ENCODE data around the gene MYZAP.

The MYZAP gene

DNA sequence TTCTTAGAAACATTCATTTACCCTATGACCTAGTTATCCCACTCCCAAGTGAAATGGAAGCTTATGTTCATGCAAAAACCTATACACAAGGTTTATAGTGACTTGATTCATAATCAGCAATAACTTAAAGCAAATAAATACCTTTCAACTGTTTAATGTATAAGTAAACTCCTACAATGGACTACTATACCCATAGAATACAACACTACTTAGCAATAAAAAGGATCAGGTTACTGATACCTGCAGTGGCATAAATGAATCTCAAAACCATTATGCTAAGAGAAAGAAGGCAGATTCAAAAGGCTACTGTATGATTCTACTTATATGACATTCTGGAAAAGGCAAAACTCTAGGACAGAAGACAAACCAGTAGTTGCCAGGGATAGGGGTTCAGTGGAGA, 106.5 kb downstream of the MYZAP start:
- H3K4me1 ChIP-seq (ENCODE audit: control insufficient read depth, insufficient read depth, low read depth, low read length): no peaks in the 10 kb centered on the region
- no peak overlapping the region for H3K18ac ChIP-seq (ENCODE audit: low read depth in 1 of 2, low read length in 2 of 2)
- no peak overlapping the region for H3K27ac ChIP-seq (ENCODE audit: low read length, poor library complexity, severe bottlenecking)
- H2BK5ac ChIP-seq (ENCODE audit: low read depth, low read length, poor library complexity, severe bottlenecking): no peak overlapping the region
- H3K14ac ChIP-seq (ENCODE audit: low read length in 2 of 2): no peak overlapping the region
- DNase-seq: no peak
- no peaks in the 10 kb centered on the region for H3K27me3 ChIP-seq (ENCODE audit: control insufficient read depth in 1 of 2, insufficient read depth in 1 of 2, low read length in 2 of 2)
- H3K36me3 ChIP-seq (ENCODE audit: control insufficient read depth in 1 of 2, insufficient read depth in 2 of 2, low read depth in 1 of 2, low read length in 2 of 2): no peaks in the 10 kb centered on the region
- H3K4me2 ChIP-seq (ENCODE audit: low read length, poor library complexity, severe bottlenecking): no peak overlapping the region
- H3K4me3 ChIP-seq (ENCODE audit: insufficient read depth in 1 of 2, low read depth in 1 of 2, low read length in 2 of 2): no peak overlapping the region
- H2BK15ac ChIP-seq (ENCODE audit: low read depth, poor library complexity, severe bottlenecking): no peak overlapping the region
- no peak overlapping the region for H2AK5ac ChIP-seq (ENCODE audit: low read length, severe bottlenecking)
- no peak overlapping the region for H4K91ac ChIP-seq (ENCODE audit: low read length)
- no peak overlapping the region for H3K23ac ChIP-seq (ENCODE audit: low read length in 2 of 2)
- H2BK12ac ChIP-seq (ENCODE audit: low read length in 2 of 2): no peak overlapping the region
- H4K8ac ChIP-seq (ENCODE audit: low read length): no peak overlapping the region
- no peak overlapping the region for H2AFZ ChIP-seq (ENCODE audit: low read depth, low read length)
- no peak overlapping the region for H2BK120ac ChIP-seq (ENCODE audit: low read depth, low read length)
- H3K79me1 ChIP-seq (replicated peaks; ENCODE audit: low read length, poor library complexity, severe bottlenecking): no peaks in the 10 kb centered on the region
- no peaks in the 10 kb centered on the region for H3K9me3 ChIP-seq (ENCODE audit: control insufficient read depth, low read length)
- H3K4ac ChIP-seq (ENCODE audit: low read depth in 1 of 2, low read length in 2 of 2): no peak overlapping the region
- no peak overlapping the region for H3K9ac ChIP-seq (ENCODE audit: low read length)

DNA sequence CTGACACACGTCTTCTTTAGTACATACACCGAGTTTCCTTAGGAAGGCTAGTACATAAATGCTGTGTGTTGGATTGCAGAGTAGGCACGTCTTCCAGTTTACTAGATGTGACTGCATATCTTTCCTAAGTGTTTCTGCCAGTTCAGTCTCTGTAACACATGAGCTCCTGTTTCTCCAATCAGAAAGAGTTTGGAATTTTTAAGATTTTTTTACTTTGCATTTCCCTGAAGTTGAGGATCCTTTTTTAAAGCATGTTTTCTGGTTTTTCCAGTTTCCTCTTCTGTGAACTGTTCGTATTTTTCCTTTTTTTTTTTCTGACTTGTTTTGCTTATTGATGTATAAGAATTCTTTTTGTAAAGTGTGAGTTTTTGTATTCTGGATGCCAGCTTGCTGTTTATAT, 107.3 kb downstream of the MYZAP start:
- H3K79me1 ChIP-seq (replicated peaks; ENCODE audit: low read length, poor library complexity, severe bottlenecking): no peaks in the 10 kb centered on the region
- 83% methylated on average over 3 of the region's 4 CpGs for WGBS
- no peak overlapping the region for H4K8ac ChIP-seq (ENCODE audit: low read length)
- H4K91ac ChIP-seq (ENCODE audit: low read length): no peak overlapping the region
- H3K9ac ChIP-seq (ENCODE audit: low read length): no peak overlapping the region
- H3K4ac ChIP-seq (ENCODE audit: low read depth in 1 of 2, low read length in 2 of 2): no peak overlapping the region
- H3K27ac ChIP-seq (ENCODE audit: low read length, poor library complexity, severe bottlenecking): no peak overlapping the region
- no peak overlapping the region for H2AK5ac ChIP-seq (ENCODE audit: low read length, severe bottlenecking)
- no peak overlapping the region for H3K4me3 ChIP-seq (ENCODE audit: insufficient read depth in 1 of 2, low read depth in 1 of 2, low read length in 2 of 2)
- no peak overlapping the region for H2BK15ac ChIP-seq (ENCODE audit: low read depth, poor library complexity, severe bottlenecking)
- H3K14ac ChIP-seq (ENCODE audit: low read length in 2 of 2): no peak overlapping the region
- H3K9me3 ChIP-seq (ENCODE audit: control insufficient read depth, low read length): no peaks in the 10 kb centered on the region
- H2BK12ac ChIP-seq (ENCODE audit: low read length in 2 of 2): no peak overlapping the region
- H3K18ac ChIP-seq (ENCODE audit: low read depth in 1 of 2, low read length in 2 of 2): no peak overlapping the region
- no peak overlapping the region for H2BK120ac ChIP-seq (ENCODE audit: low read depth, low read length)
- H2BK5ac ChIP-seq (ENCODE audit: low read depth, low read length, poor library complexity, severe bottlenecking): no peak overlapping the region
- H2AFZ ChIP-seq (ENCODE audit: low read depth, low read length): no peak overlapping the region
- H3K4me2 ChIP-seq (ENCODE audit: low read length, poor library complexity, severe bottlenecking): no peak overlapping the region
- DNase-seq: no peak
- no peaks in the 10 kb centered on the region for H3K27me3 ChIP-seq (ENCODE audit: control insufficient read depth in 1 of 2, insufficient read depth in 1 of 2, low read length in 2 of 2)
- no peaks in the 10 kb centered on the region for H3K36me3 ChIP-seq (ENCODE audit: control insufficient read depth in 1 of 2, insufficient read depth in 2 of 2, low read depth in 1 of 2, low read length in 2 of 2)
- no peak overlapping the region for H3K23ac ChIP-seq (ENCODE audit: low read length in 2 of 2)
- no peaks in the 10 kb centered on the region for H3K4me1 ChIP-seq (ENCODE audit: control insufficient read depth, insufficient read depth, low read depth, low read length)

DNA sequence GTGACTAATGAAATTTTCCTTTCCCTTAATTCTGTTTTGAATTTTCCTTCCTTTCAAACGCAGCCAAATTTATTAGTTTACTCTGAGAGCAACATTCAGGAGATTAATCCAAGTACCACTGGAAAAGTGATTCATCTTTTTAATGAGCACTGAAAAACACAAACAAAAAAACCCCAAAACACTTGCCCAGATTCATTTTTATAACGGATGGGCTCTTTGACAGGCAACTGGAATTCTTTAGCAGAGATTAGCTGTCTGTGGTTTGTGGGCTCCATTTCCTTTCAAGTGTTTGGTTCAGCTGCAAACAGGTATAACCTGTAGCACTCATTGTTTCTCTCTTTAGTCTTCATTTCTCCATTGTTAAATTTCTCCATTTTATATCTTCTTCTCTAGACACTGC, 111.7 kb downstream of the MYZAP start:
- H2AFZ ChIP-seq (ENCODE audit: low read depth, low read length): no peak overlapping the region
- no peak overlapping the region for H2BK15ac ChIP-seq (ENCODE audit: low read depth, poor library complexity, severe bottlenecking)
- 21% methylated on average over 1 of the region's 2 CpGs for WGBS
- H3K27ac ChIP-seq (ENCODE audit: low read length, poor library complexity, severe bottlenecking): no peak overlapping the region
- peak; percentile 22 for DNase-seq
- no peak overlapping the region for H2AK5ac ChIP-seq (ENCODE audit: low read length, severe bottlenecking)
- no peaks in the 10 kb centered on the region for H3K79me1 ChIP-seq (replicated peaks; ENCODE audit: low read length, poor library complexity, severe bottlenecking)
- no peak overlapping the region for H2BK5ac ChIP-seq (ENCODE audit: low read depth, low read length, poor library complexity, severe bottlenecking)
- no peak overlapping the region for H4K8ac ChIP-seq (ENCODE audit: low read length)
- no peaks in the 10 kb centered on the region for H3K27me3 ChIP-seq (ENCODE audit: control insufficient read depth in 1 of 2, insufficient read depth in 1 of 2, low read length in 2 of 2)
- no peak overlapping the region for H3K9ac ChIP-seq (ENCODE audit: low read length)
- H3K9me3 ChIP-seq (ENCODE audit: control insufficient read depth, low read length): no peaks in the 10 kb centered on the region
- H3K4ac ChIP-seq (ENCODE audit: low read depth in 1 of 2, low read length in 2 of 2): no peak overlapping the region
- no peak overlapping the region for H3K23ac ChIP-seq (ENCODE audit: low read length in 2 of 2)
- no peak overlapping the region for H2BK12ac ChIP-seq (ENCODE audit: low read length in 2 of 2)
- H4K91ac ChIP-seq (ENCODE audit: low read length): no peak overlapping the region
- H3K18ac ChIP-seq (ENCODE audit: low read depth in 1 of 2, low read length in 2 of 2): no peak overlapping the region
- no peak overlapping the region for H3K14ac ChIP-seq (ENCODE audit: low read length in 2 of 2)
- no peaks in the 10 kb centered on the region for H3K36me3 ChIP-seq (ENCODE audit: control insufficient read depth in 1 of 2, insufficient read depth in 2 of 2, low read depth in 1 of 2, low read length in 2 of 2)
- H2BK120ac ChIP-seq (ENCODE audit: low read depth, low read length): no peak overlapping the region
- H3K4me2 ChIP-seq (ENCODE audit: low read length, poor library complexity, severe bottlenecking): no peak overlapping the region
- H3K4me1 ChIP-seq (ENCODE audit: control insufficient read depth, insufficient read depth, low read depth, low read length): peaks cover 3% of the 10 kb centered on the region
- no peak overlapping the region for H3K4me3 ChIP-seq (ENCODE audit: insufficient read depth in 1 of 2, low read depth in 1 of 2, low read length in 2 of 2)

GRCh38 chr15:57704441-57704840, 112.7 kb downstream of the MYZAP start:
- H3K14ac ChIP-seq (ENCODE audit: low read length in 2 of 2): no peak overlapping the region
- H4K8ac ChIP-seq (ENCODE audit: low read length): no peak overlapping the region
- H3K23ac ChIP-seq (ENCODE audit: low read length in 2 of 2): no peak overlapping the region
- peaks cover 6% of the 10 kb centered on the region for H3K4me1 ChIP-seq (ENCODE audit: control insufficient read depth, insufficient read depth, low read depth, low read length)
- H3K4ac ChIP-seq (ENCODE audit: low read depth in 1 of 2, low read length in 2 of 2): no peak overlapping the region
- no peak overlapping the region for H3K27ac ChIP-seq (ENCODE audit: low read length, poor library complexity, severe bottlenecking)
- no peak overlapping the region for H2BK120ac ChIP-seq (ENCODE audit: low read depth, low read length)
- H3K36me3 ChIP-seq (ENCODE audit: control insufficient read depth in 1 of 2, insufficient read depth in 2 of 2, low read depth in 1 of 2, low read length in 2 of 2): peaks cover 5 to 6% of the 10 kb centered on the region in 2 experiments
- no peak overlapping the region for H2BK12ac ChIP-seq (ENCODE audit: low read length in 2 of 2)
- no peaks in the 10 kb centered on the region for H3K9me3 ChIP-seq (ENCODE audit: control insufficient read depth, low read length)
- H2AFZ ChIP-seq (ENCODE audit: low read depth, low read length): no peak overlapping the region
- no peak overlapping the region for H3K4me3 ChIP-seq (ENCODE audit: insufficient read depth in 1 of 2, low read depth in 1 of 2, low read length in 2 of 2)
- no peak overlapping the region for H2BK5ac ChIP-seq (ENCODE audit: low read depth, low read length, poor library complexity, severe bottlenecking)
- no peak overlapping the region for H2AK5ac ChIP-seq (ENCODE audit: low read length, severe bottlenecking)
- no peaks in the 10 kb centered on the region for H3K27me3 ChIP-seq (ENCODE audit: control insufficient read depth in 1 of 2, insufficient read depth in 1 of 2, low read length in 2 of 2)
- H3K79me1 ChIP-seq (replicated peaks; ENCODE audit: low read length, poor library complexity, severe bottlenecking): peaks cover 6% of the 10 kb centered on the region
- no peak overlapping the region for H3K4me2 ChIP-seq (ENCODE audit: low read length, poor library complexity, severe bottlenecking)
- H4K91ac ChIP-seq (ENCODE audit: low read length): no peak overlapping the region
- no peak overlapping the region for H3K9ac ChIP-seq (ENCODE audit: low read length)
- H2BK15ac ChIP-seq (ENCODE audit: low read depth, poor library complexity, severe bottlenecking): no peak overlapping the region
- no peak for DNase-seq
- no peak overlapping the region for H3K18ac ChIP-seq (ENCODE audit: low read depth in 1 of 2, low read length in 2 of 2)
- WGBS: 99% methylated on average over 3 of the region's 3 CpGs

Measured in mesenchymal stem cell (in vitro differentiated cells and primary cell).